Measurements from ENCODE around the gene ZCCHC14. TPM values are rescaled to one million over a fixed set of nuclear protein-coding genes. Genes with fewer than 3 reads are reported as not detected.

The ZCCHC14 gene
- total RNA-seq, 1 experiment from 2014 or later: 27.7 TPM

- Histone ChIP-seq H3K27me3 (ENCODE audit: insufficient read depth, low read length) (no peaks in the 10 kb centered on the region), H2BK120ac (ENCODE audit: low read depth, low read length, poor library complexity, severe bottlenecking) (no peak overlapping the region), H2AFZ (ENCODE audit: low read length) (no peak overlapping the region), H2BK15ac (ENCODE audit: low read depth, low read length) (no peak overlapping the region), H4K91ac (ENCODE audit: insufficient read length, low read depth, low read length) (no peak overlapping the region), H2BK20ac (ENCODE audit: low read depth, low read length, poor library complexity, severe bottlenecking) (no peak overlapping the region), H3T11ph (ENCODE audit: low read length) (no peak overlapping the region), H4K20me1 (ENCODE audit: control insufficient read depth, insufficient read depth, insufficient read length) (no peaks in the 10 kb centered on the region), H3K27ac (ENCODE audit: insufficient read length, low read depth, low read length) (no peak overlapping the region), H4K5ac (ENCODE audit: insufficient read length, low read depth, low read length) (no peak overlapping the region), H3K4me2 (ENCODE audit: insufficient read depth, insufficient read length, low read length) (no peak overlapping the region), H2BK12ac (ENCODE audit: insufficient read length, low read depth, low read length) (no peak overlapping the region), H3K4ac (ENCODE audit: low read depth, low read length) (no peak overlapping the region), H3K9ac (ENCODE audit: extremely low read depth, insufficient read length, low read length) (no peak overlapping the region), H4K8ac (replicated peaks; ENCODE audit: insufficient read length, low read depth, low read length) (no peak overlapping the region), H3K18ac (ENCODE audit: insufficient read length, low read depth, low read length) (no peak overlapping the region), H2AK5ac (ENCODE audit: insufficient read length, low read length) (no peak overlapping the region), H3K56ac (ENCODE audit: insufficient read length, low read depth, low read length) (no peak overlapping the region), H3K23me2 (ENCODE audit: insufficient read length, low read depth, low read length, poor library complexity, severe bottlenecking) (no peaks in the 10 kb centered on the region), H3K4me1 (ENCODE audit: insufficient read depth, low read length) (no peaks in the 10 kb centered on the region), H3K23ac (ENCODE audit: insufficient read length, low read depth, low read length) (no peak overlapping the region), H3K14ac (ENCODE audit: insufficient read depth, low read length) (no peak overlapping the region), H3K79me1 (ENCODE audit: insufficient read depth, low read depth, low read length, poor library complexity, severe bottlenecking) (no peaks in the 10 kb centered on the region), H3K79me2 (ENCODE audit: insufficient read depth, low read length) (no peaks in the 10 kb centered on the region), H3K9me3 (ENCODE audit: control insufficient read depth, low read depth, low read length) (no peaks in the 10 kb centered on the region), H2BK5ac (ENCODE audit: insufficient read length, low read length) (no peak overlapping the region)
- peaks cover 14 to 17% of the 10 kb centered on the region in 2 experiments for H3K9me3 Mint-ChIP-seq
- peaks cover 50 to 59% (median 53%) of the 10 kb centered on the region in 3 experiments for H3K36me3 Mint-ChIP-seq (ENCODE audit: insufficient read depth in 1 of 3, low read depth in 3 of 3)
- H3K4me3 Mint-ChIP-seq: no peak overlapping the region
- WGBS (ENCODE audit: extremely low coverage, insufficient read length, low lambda C conversion rate): no CpG with 5 or more reads among the region's 8 CpGs
- no peak for TF ChIP-seq CTCF (conservative IDR thresholded peaks at IDR 0.05)
- peaks cover 0 to 4% of the 10 kb centered on the region in 2 experiments; a peak in 2 of 4 replicates for H3K4me1 Mint-ChIP-seq
- no peak for DNase-seq
- no peaks in the 10 kb centered on the region for H3K27me3 Mint-ChIP-seq (ENCODE audit: low read depth)
- H3K27ac Mint-ChIP-seq: no peak overlapping the region; a peak in 1 of 7 replicates
Observed at GRCh38 chr16:87443016-87443415, 49.8 kb downstream of the ZCCHC14 start.
